Measurements from ENCODE around the gene GYG2. TPM values are rescaled to one million over a fixed set of nuclear protein-coding genes. Genes with fewer than 3 reads are reported as not detected.
A peak's percentile ranks its signal among the peaks of the same experiment; 100 is the strongest.
"Not testable (repeated sequence)": the region's sequence is repeated elsewhere in the genome, so short reads cannot be mapped to it uniquely, and the experiment has no call there.

The GYG2 gene
- total and polyA plus RNA-seq, 2 of the 8 experiments (the other 6 are each of a cell fraction or from before 2014, with no cell fraction given): 52.8 to 65.3 TPM

DNA sequence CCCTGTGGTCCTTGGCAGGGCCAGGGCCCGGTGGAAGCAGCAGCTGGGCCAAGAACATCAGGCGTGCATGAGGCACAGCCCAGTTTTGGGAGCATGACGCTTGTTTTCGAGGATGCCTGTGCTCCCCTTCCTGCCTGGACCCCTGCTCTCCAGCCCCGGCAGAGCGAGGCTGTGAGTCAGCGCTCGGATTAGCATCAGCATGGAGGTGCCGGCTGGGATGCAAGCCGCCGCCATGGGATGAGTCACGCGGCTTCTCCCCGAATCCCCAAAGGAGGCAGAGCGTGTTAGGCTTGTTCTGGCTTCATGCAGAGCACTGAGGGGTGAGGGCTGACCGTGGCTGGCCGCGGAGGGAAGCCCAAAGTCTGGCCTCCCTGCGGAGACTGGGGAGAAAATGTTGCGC is 23.9 kb upstream of the GYG2 start:
- Histone ChIP-seq H4K5ac (ENCODE audit: insufficient read length, low read depth, low read length) (peak overlapping the region; percentile 72), H2BK5ac (ENCODE audit: low read depth, low read length) (peak overlapping the region; percentile 87; the same call in 1 of the 2 replicates), H4K8ac (ENCODE audit: extremely low read depth, insufficient read depth, low read length) (peak overlapping the region; percentile 51; the same call in 1 of the 2 replicates), H3K4me1 (replicated peaks in 1 of 4; ENCODE audit: control insufficient read depth in 3 of 4, insufficient read depth in 4 of 4, low read length in 3 of 4) (peaks cover 0 to 12% (median 2%) of the 10 kb centered on the region in 4 experiments; a peak in 4 of 7 replicates), H3K27ac (ENCODE audit: low read depth, low read length) (peak overlapping the region; percentile 83), H3K9ac (replicated peaks in 1 of 4; ENCODE audit: extremely low read depth in 1 of 4, low read depth in 3 of 4, low read length in 3 of 4) (peak overlapping the region in 1 of 4 experiments; percentile 47; a peak in 1 of 7 replicates)
- FAIRE-seq; CTCF ChIA-PET (ENCODE audit: partially characterized antibody); H3K4me3 ChIP-seq (ENCODE audit: extremely low read depth in 1 of 4, insufficient read depth in 2 of 4, low read depth in 3 of 4, low read length in 4 of 4); H4K20me1 ChIP-seq (replicated peaks in 1 of 2; ENCODE audit: control insufficient read depth in 1 of 2, insufficient read depth in 2 of 2, low read length in 2 of 2); H3K79me2 ChIP-seq (ENCODE audit: control insufficient read depth in 1 of 2, insufficient read depth in 2 of 2, low read length in 2 of 2); H3K27me3 ChIP-seq (replicated peaks in 1 of 4; ENCODE audit: control insufficient read depth in 3 of 4, extremely low read depth in 1 of 4, insufficient read depth in 3 of 4, low read length in 3 of 4); H3K14ac ChIP-seq (ENCODE audit: insufficient read length); H2AK5ac ChIP-seq (ENCODE audit: low read depth, low read length); H2AFZ ChIP-seq (ENCODE audit: low read length); H3K9me3 ChIP-seq (ENCODE audit: insufficient read depth in 2 of 2, low read depth in 1 of 2, low read length in 1 of 2); H3K4ac ChIP-seq (replicated peaks; ENCODE audit: insufficient read length, low read depth, low read length); H2BK15ac ChIP-seq (ENCODE audit: low read length); H3K23me2 ChIP-seq (ENCODE audit: low read depth, low read length); H3K79me1 ChIP-seq (ENCODE audit: low read depth, low read length); H2BK120ac ChIP-seq (replicated peaks; ENCODE audit: low read depth, low read length); POLR2A ChIA-PET (ENCODE audit: partially characterized antibody); H3K56ac ChIP-seq (replicated peaks; ENCODE audit: insufficient read length, low read depth, low read length); H3K36me3 ChIP-seq (ENCODE audit: control insufficient read depth in 2 of 4, insufficient read depth in 4 of 4, low read length in 3 of 4); H3K23ac ChIP-seq (ENCODE audit: insufficient read length); H3K18ac ChIP-seq (ENCODE audit: extremely low read depth, low read length); DNase-seq (ENCODE audit: low read depth in 1 of 2, low spot score in 2 of 2); H2BK20ac ChIP-seq (ENCODE audit: low read length); H2BK12ac ChIP-seq (ENCODE audit: low read depth, low read length); H4K91ac ChIP-seq (replicated peaks; ENCODE audit: insufficient read length, low read length); H3K4me2 ChIP-seq (ENCODE audit: insufficient read depth in 1 of 2, low read depth in 2 of 2, low read length in 2 of 2): not testable (repeated sequence)
- 32% methylated on average over 6 of the region's 20 CpGs; no CpG with 5 or more reads in 1 of the 2 experiments for WGBS, 2 experiments (ENCODE audit: extremely low coverage in 1 of 2, insufficient coverage in 1 of 2, insufficient read length in 1 of 2, insufficient replicate concordance in 2 of 2, low coverage in 1 of 2, low lambda C conversion rate in 2 of 2, missing lambda C conversion rate in 1 of 2)
- TF ChIP-seq JUND (IDR thresholded peaks at IDR 0.05; ENCODE audit: low read length): peak; percentile 39; the same call in 1 of the 2 replicates
- 0 out of 2 replicates have a peak, but pooled peaks have one; percentile 38 for TF ChIP-seq MAX (IDR thresholded peaks at IDR 0.05)
- TF ChIP-seq, protein P1, sequence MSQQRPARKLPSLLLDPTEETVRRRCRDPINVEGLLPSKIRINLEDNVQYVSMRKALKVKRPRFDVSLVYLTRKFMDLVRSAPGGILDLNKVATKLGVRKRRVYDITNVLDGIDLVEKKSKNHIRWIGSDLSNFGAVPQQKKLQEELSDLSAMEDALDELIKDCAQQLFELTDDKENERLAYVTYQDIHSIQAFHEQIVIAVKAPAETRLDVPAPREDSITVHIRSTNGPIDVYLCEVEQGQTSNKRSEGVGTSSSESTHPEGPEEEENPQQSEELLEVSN (IDR thresholded peaks at IDR 0.05): 0 out of 2 replicates have a peak, but pooled peaks have one; percentile 9
